Measurements from ENCODE around the gene SLC35F3.

DNA sequence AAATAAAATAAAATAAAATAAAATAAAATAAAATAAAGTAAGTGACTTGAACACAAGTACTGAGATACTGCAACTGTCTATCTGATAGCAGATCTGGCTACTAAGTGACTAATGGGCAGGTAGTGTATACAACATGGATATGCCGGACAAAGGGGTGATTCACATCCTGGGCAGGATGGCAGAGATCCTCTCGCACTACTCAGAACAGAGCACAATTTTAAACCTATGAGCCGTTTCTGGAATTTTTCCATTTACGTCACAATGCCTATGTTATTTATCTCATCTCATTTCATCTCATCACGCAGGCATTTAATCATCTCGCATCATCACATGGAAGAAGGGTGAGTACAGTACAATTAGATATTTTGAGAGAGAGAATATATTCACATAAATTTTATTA, 235.5 kb downstream of the SLC35F3 start:
- no peak for TF ChIP-seq POLR2A (IDR thresholded peaks at IDR 0.05)
- TF ChIP-seq, protein P1, sequence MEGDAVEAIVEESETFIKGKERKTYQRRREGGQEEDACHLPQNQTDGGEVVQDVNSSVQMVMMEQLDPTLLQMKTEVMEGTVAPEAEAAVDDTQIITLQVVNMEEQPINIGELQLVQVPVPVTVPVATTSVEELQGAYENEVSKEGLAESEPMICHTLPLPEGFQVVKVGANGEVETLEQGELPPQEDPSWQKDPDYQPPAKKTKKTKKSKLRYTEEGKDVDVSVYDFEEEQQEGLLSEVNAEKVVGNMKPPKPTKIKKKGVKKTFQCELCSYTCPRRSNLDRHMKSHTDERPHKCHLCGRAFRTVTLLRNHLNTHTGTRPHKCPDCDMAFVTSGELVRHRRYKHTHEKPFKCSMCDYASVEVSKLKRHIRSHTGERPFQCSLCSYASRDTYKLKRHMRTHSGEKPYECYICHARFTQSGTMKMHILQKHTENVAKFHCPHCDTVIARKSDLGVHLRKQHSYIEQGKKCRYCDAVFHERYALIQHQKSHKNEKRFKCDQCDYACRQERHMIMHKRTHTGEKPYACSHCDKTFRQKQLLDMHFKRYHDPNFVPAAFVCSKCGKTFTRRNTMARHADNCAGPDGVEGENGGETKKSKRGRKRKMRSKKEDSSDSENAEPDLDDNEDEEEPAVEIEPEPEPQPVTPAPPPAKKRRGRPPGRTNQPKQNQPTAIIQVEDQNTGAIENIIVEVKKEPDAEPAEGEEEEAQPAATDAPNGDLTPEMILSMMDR (IDR thresholded peaks at IDR 0.05): no peak
- no peak for TF ChIP-seq POLR2AphosphoS5 (IDR thresholded peaks at IDR 0.05; ENCODE audit: insufficient read depth in 1 of 2, low read depth in 1 of 2)
